ENCODE results near the gene SPSB1. TPM values are rescaled to one million over a fixed set of nuclear protein-coding genes. Genes with fewer than 3 reads are reported as not detected.

SPSB1 gene
- 9.5 and 15.3 TPM in 2 replicates for total RNA-seq (2014; rRNA removed; shearing (Covaris generic))

DNA sequence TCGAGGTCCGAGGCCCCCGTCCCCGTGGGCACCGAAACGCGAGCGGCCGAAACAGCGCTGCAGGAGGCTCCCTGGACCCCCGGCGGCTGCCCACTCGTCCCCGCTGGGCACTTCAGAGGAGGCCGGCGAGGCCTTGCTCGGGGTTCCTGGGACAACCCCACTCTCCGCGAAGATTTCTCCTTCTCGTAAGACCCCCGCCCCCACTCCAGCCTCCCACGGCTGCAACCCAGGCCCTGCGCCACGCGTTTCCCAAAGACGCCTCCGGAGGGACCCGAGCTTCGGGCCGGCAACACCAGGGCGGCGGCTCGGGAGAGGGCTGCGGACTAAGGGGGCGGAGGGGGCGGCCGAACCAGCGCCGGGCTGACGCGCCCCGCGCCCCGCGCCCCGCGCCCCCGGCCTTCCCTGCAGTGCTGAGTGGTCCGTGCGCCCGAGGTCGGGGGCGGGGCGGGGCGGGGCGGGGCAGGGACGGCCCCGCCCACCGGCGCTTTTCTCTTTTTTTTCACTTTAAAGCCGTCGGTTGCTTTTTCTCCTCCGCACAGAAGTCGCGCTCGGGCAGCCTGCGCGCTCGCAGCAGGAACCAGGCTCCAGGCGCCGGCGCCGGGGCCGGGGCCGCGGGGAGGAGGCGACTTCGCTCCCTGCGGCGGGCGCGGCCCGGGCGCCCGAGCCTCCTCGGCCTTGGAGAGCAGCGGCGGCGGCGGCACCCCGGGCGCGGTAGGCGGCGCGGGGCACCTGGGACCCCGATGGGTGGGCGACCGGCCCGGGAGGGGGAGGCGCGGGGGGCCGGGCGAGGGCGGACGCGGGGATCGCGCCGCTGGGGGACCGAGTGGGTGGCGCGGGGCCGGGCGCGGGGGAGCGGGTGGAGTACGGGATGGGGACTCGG is at the start of gene SPSB1:
SPSB1 (plus strand) TSS at position 534 of the 880 bp plus-strand sequence. CDS start 62,998 bp downstream, outside the sequence.

Other genes with a start within 250 kb of the SPSB1 start
- not detected in 2 replicates for gene SLC2A5, start 223.3 kb upstream of the SPSB1 start, total RNA-seq (2014; rRNA removed; shearing (Covaris generic))
- gene GPR157, start 163.8 kb upstream of the SPSB1 start, total RNA-seq (2014; rRNA removed; shearing (Covaris generic)) = 2.2 and 2.9 TPM in 2 replicates
- 17.8 and 18.9 TPM in 2 replicates for gene H6PD, start 58.1 kb upstream of the SPSB1 start, total RNA-seq (2014; rRNA removed; shearing (Covaris generic))
- 8.9 and 10.9 TPM in 2 replicates for gene SLC25A33, start 246.6 kb downstream of the SPSB1 start, total RNA-seq (2014; rRNA removed; shearing (Covaris generic))

Data from A375 (cell line).